WTC11 (cell line): ENCODE results near the gene ZSCAN29.

Experiments used
- CREM ChIP-seq: sonication (generic); formaldehyde crosslinking; IDR thresholded peaks from 2 replicates; pipeline ENCODE4 v1.8.1; 2022; ENCODE audit warnings: mild to moderate bottlenecking, missing genetic modification reagents, moderate library complexity
- E2F1 ChIP-seq: sonication (generic); formaldehyde crosslinking; IDR thresholded peaks from 2 replicates; pipeline ENCODE4 v1.8.0; 2022; ENCODE audit warnings: mild to moderate bottlenecking, missing genetic modification reagents
- KAT7 ChIP-seq: sonication (generic); formaldehyde crosslinking; IDR thresholded peaks from 2 replicates; pipeline ENCODE4 v1.8.1; 2023; ENCODE audit warnings: missing genetic modification reagents, mild to moderate bottlenecking, borderline replicate concordance
- MAX ChIP-seq: sonication (generic); formaldehyde crosslinking; IDR thresholded peaks from 2 replicates; pipeline ENCODE4 v1.8.0; 2022; ENCODE audit warnings: mild to moderate bottlenecking, missing genetic modification reagents
- NR2C2 ChIP-seq: sonication (generic); formaldehyde crosslinking; IDR thresholded peaks from 2 replicates; pipeline ENCODE4 v1.8.0; 2022; ENCODE audit warnings: mild to moderate bottlenecking, missing genetic modification reagents
- OVOL2 ChIP-seq: fragments of 250-450 bp; sonication (Bioruptor Pico); IDR thresholded peaks from 2 replicates; pipeline ENCODE4 v1.9.0; 2021; ENCODE audit warnings: mild to moderate bottlenecking, borderline replicate concordance
- TEAD4 ChIP-seq: sonication (generic); formaldehyde crosslinking; IDR thresholded peaks from 2 replicates; pipeline ENCODE4 v1.8.0; 2022; ENCODE audit warnings: mild to moderate bottlenecking, missing genetic modification reagents
- TP53 ChIP-seq: sonication (generic); formaldehyde crosslinking; IDR thresholded peaks from 2 replicates; pipeline ENCODE4 v1.8.1; 2023; ENCODE audit warnings: mild to moderate bottlenecking, missing genetic modification reagents
- ZNF138 ChIP-seq: sonication (generic); formaldehyde crosslinking; conservative IDR thresholded peaks from 2 replicates; pipeline ENCODE4 v1.8.1; 2022; ENCODE audit warnings: mild to moderate bottlenecking, moderate library complexity, missing genetic modification reagents
- TF ChIP-seq, protein P1 (sequence below): fragments of 200-600 bp; IDR thresholded peaks from 2 replicates; pipeline ENCODE4 v1.8.0; 2022; ENCODE audit warnings: antibody characterized with exemption
- TF ChIP-seq, protein P2 (sequence below): sonication (generic); formaldehyde crosslinking; IDR thresholded peaks from 2 replicates; pipeline ENCODE4 v1.8.1; 2023; ENCODE audit warnings: mild to moderate bottlenecking, missing genetic modification reagents, moderate library complexity

GRCh38 chr15:43383070-43383469, 12.2 kb upstream of the ZSCAN29 start:
- no peak for TF ChIP-seq TEAD4 (CRISPR knock-in tag)
- TF ChIP-seq, protein P1, sequence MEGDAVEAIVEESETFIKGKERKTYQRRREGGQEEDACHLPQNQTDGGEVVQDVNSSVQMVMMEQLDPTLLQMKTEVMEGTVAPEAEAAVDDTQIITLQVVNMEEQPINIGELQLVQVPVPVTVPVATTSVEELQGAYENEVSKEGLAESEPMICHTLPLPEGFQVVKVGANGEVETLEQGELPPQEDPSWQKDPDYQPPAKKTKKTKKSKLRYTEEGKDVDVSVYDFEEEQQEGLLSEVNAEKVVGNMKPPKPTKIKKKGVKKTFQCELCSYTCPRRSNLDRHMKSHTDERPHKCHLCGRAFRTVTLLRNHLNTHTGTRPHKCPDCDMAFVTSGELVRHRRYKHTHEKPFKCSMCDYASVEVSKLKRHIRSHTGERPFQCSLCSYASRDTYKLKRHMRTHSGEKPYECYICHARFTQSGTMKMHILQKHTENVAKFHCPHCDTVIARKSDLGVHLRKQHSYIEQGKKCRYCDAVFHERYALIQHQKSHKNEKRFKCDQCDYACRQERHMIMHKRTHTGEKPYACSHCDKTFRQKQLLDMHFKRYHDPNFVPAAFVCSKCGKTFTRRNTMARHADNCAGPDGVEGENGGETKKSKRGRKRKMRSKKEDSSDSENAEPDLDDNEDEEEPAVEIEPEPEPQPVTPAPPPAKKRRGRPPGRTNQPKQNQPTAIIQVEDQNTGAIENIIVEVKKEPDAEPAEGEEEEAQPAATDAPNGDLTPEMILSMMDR = no peak
- TF ChIP-seq E2F1 (CRISPR knock-in tag) = no peak
- no peak for TF ChIP-seq OVOL2
- TF ChIP-seq KAT7 = no peak
- TF ChIP-seq MAX (CRISPR knock-in tag) = no peak
- TF ChIP-seq TP53 (CRISPR knock-in tag) = no peak
- no peak for TF ChIP-seq ZNF138 (CRISPR knock-in tag)
- no peak for TF ChIP-seq NR2C2 (CRISPR knock-in tag)
- TF ChIP-seq, protein P2, sequence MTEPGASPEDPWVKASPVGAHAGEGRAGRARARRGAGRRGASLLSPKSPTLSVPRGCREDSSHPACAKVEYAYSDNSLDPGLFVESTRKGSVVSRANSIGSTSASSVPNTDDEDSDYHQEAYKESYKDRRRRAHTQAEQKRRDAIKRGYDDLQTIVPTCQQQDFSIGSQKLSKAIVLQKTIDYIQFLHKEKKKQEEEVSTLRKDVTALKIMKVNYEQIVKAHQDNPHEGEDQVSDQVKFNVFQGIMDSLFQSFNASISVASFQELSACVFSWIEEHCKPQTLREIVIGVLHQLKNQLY (CRISPR knock-in tag) = no peak
- no peak for TF ChIP-seq CREM (CRISPR knock-in tag)
